Pancreas (tissue), 10 donors: ENCODE results near the gene ZNF423. TPM values are rescaled to one million over a fixed set of nuclear protein-coding genes. Genes with fewer than 3 reads are reported as not detected.
A peak's percentile ranks its signal among the peaks of the same experiment; 100 is the strongest.

Source experiments
- ATAC-seq, 4 donors: fragments of 200-7000 bp; cut with Tn5 transposase; one replicate each; pipeline versions ENCODE4 v1.8.0 to v1.9.1; 2020; ENCODE audit warnings: mild to moderate bottlenecking in 4 of 4, moderate library complexity in 4 of 4
- DNase-seq, 6 donors: peaks; one replicate each; pipeline ENCODE4 v3.0.0-alpha.2; 2020
- FAIRE-seq: peaks from 2 replicates; lab custom pipeline; 2012; peaks lifted over from hg19 to GRCh38; lab: Jason Lieb, UNC
- H3K27ac ChIP-seq, 4 donors: fragments of 200-600 bp; sonication (generic); 1 replicate in 3 of 4; 2 replicates in 1 of 4; pipeline versions ENCODE4 v1.5.0 to v1.8.0; 2020
- H3K27me3 ChIP-seq, 4 donors: fragments of 200-600 bp; one replicate each; pipeline ENCODE4 v1.8.0; 2021
- H3K36me3 ChIP-seq, 3 donors: fragments of 200-600 bp; sonication (generic) in 1 of 3; one replicate each; pipeline versions ENCODE4 v1.5.0 to v1.8.0; 2020 to 2021
- H3K4me1 ChIP-seq, 3 donors: fragments of 200-600 bp; one replicate each; pipeline ENCODE4 v1.8.0; 2021
- H3K4me3 ChIP-seq, 4 donors: fragments of 200-600 bp; sonication (generic) in 2 of 4; one replicate each; pipeline versions ENCODE4 v1.5.0 to v1.8.0; 2020 to 2021
- H3K9me3 ChIP-seq, 4 donors: fragments of 200-600 bp; one replicate each; pipeline ENCODE4 v1.8.0; 2021
- CTCF ChIP-seq, 4 donors: fragments of 200-600 bp; sonication (generic) in 3 of 4; IDR thresholded peaks; one replicate each; pipeline versions ENCODE4 v1.5.0 to v1.8.0; 2021; ENCODE audit warnings: antibody characterized with exemption in 4 of 4
- WGBS, 2 donors: extraction: QIAGEN DNeasy Blood & Tissue Kit; methylation state at CpG; one replicate each; pipeline ENCODE4 v1.1.7; 2013; 5-methylcytosine and 5-hydroxymethylcytosine counted together
- intact Hi-C, 3 donors: fragments of 100-400 bp; cut with DNase I; formaldehyde crosslinking; loops; one replicate each; pipeline versions ENCODE4 v1.11.1 to v1.14.2; 2022
- polyA plus RNA-seq, 2 donors: library from polyadenylated mRNA; stranded (reverse); fragments of 200-250 nt; gene quantifications; one replicate each; pipeline ENCODE4 v1.2.3, GENCODE V29; 2013
- total RNA-seq, 6 donors: library from RNA; stranded (reverse); fragmentation: NEBNext Ultra II Directional in 4 of 6; extraction: Animal tissue kit (Norgen Biotek cat#: 25700) in 4 of 6; gene quantifications; one replicate each; pipeline versions ENCODE4 v1.2.1 to v1.2.4, GENCODE V29; 2021 to 2023
- donor health status: healthy with polysubstance abuse.
- donor health status: DM: no; HTN: no; CAD: no; lungs with moderate emphysema.
- donor health status: DM: no; HTN: no; CAD: no.
- donor health status: control.
- donor health status: control.
- donor health status: Bipolar disorder and iron deficiency.
- donor health status: DM: yes; HTN: yes; CAD: no.
- donor health status: DM: no; HTN: no; CAD: no.
- donor health status: DM: no; HTN: no; CAD: no.
- donor health status: DM: yes; HTN: yes; CAD: no.

The ZNF423 gene
- total and polyA plus RNA-seq, 8 donors: 0.61 to 5.1 (median 3.0) TPM

GRCh38 chr16:49491106-49491670 is 364.7 kb downstream of the ZNF423 start:
- intact Hi-C loops: loop anchor here in 2 of 3 donors (10.0 kb wide), 2 partner anchors 424 to 434 kb away; no protein-coding TSS in a partner anchor
- no peak overlapping the region for H3K27ac ChIP-seq
- peaks cover 0 to 3% (median 0%) of the 10 kb centered on the region in 3 donors for H3K4me1 ChIP-seq
- ATAC-seq: no peak
- 84 to 89% methylated on average over 20 of the region's 20 CpGs for WGBS, 2 donors
- H3K27me3 ChIP-seq: no peaks in the 10 kb centered on the region
- peak in 1 of 6 donors; percentile 23 for DNase-seq
- H3K36me3 ChIP-seq: no peaks in the 10 kb centered on the region
- no peak overlapping the region for H3K4me3 ChIP-seq
- H3K9me3 ChIP-seq: no peaks in the 10 kb centered on the region
- TF ChIP-seq CTCF (IDR thresholded peaks at IDR 0.05): no peak
- no peak for FAIRE-seq

DNA sequence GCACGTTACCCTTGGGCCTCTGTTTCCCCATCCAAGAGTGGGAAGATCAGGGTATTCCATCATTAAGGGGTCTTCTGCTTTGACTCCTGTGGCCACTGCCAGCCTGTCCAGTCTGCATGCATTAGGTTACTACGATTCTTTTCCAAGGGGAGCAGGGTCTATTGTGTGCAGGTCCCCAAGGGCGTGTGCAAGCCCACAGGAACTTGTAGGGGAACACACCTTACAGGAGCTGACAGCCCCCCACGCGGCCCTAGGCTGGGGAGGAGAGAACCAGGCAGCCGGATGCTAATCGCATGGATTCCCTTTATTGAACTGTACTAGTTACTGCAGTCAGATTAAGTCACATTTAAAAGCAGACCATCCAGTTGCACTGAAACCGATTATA is 365.6 kb downstream of the ZNF423 start:
- FAIRE-seq (no peak), DNase-seq (peak in 1 of 6 donors; percentile 39), ATAC-seq (no peak)
- Histone ChIP-seq H3K27me3 (no peaks in the 10 kb centered on the region), H3K9me3 (no peaks in the 10 kb centered on the region), H3K4me3 (no peak overlapping the region), H3K27ac (no peak overlapping the region), H3K36me3 (no peaks in the 10 kb centered on the region), H3K4me1 (peaks cover 0 to 3% (median 0%) of the 10 kb centered on the region in 3 donors)
- no peak for TF ChIP-seq CTCF (IDR thresholded peaks at IDR 0.05)
- WGBS, 2 donors: 80 to 88% methylated on average over 8 of the region's 8 CpGs
- intact Hi-C loops: loop anchor here in 2 of 3 donors (10.0 kb wide), 2 partner anchors 424 to 434 kb away; no protein-coding TSS in a partner anchor

- TF ChIP-seq CTCF (IDR thresholded peaks at IDR 0.05): no peak
These were observed 366.1 kb downstream of the ZNF423 start for GRCh38 chr16:49489686-49490320.

GRCh38 chr16:49488740-49489525 is 367.0 kb downstream of the ZNF423 start:
- DNase-seq: peak in 1 of 6 donors; percentile 32
- no peaks in the 10 kb centered on the region for H3K36me3 ChIP-seq
- intact Hi-C loops: no loop called here
- H3K4me3 ChIP-seq: no peak overlapping the region
- peaks cover 0 to 5% (median 3%) of the 10 kb centered on the region in 3 donors for H3K4me1 ChIP-seq
- H3K9me3 ChIP-seq: no peaks in the 10 kb centered on the region
- WGBS, 2 donors: 89% methylated on average over 21 of the region's 21 CpGs
- FAIRE-seq: no peak
- no peak for TF ChIP-seq CTCF (IDR thresholded peaks at IDR 0.05)
- H3K27me3 ChIP-seq: no peaks in the 10 kb centered on the region
- no peak for ATAC-seq
- no peak overlapping the region for H3K27ac ChIP-seq

More at GRCh38 chr16:49489686-49490320, 366.1 kb downstream of the ZNF423 start:
- FAIRE-seq: no peak
- no peaks in the 10 kb centered on the region for H3K9me3 ChIP-seq
- no peaks in the 10 kb centered on the region for H3K27me3 ChIP-seq
- no peaks in the 10 kb centered on the region for H3K36me3 ChIP-seq
- intact Hi-C loops: loop anchor here in 2 of 3 donors (10.0 kb wide), 2 partner anchors 425 to 435 kb away; no protein-coding TSS in a partner anchor
- H3K4me3 ChIP-seq: no peak overlapping the region
- 82 to 91% methylated on average over 7 of the region's 7 CpGs for WGBS, 2 donors
- peak in 1 of 6 donors; percentile 25 for DNase-seq
- ATAC-seq: no peak
- H3K4me1 ChIP-seq: peaks cover 0 to 3% (median 0%) of the 10 kb centered on the region in 3 donors
- H3K27ac ChIP-seq: no peak overlapping the region
